Measurements from ENCODE around the gene ADGRA1. TPM values are rescaled to one million over a fixed set of nuclear protein-coding genes. Genes with fewer than 3 reads are reported as not detected.

The ADGRA1 gene
- total and polyA plus RNA-seq, 2 donors (not counting 3 experiments of a cell fraction or from before 2014, with no cell fraction given) = not detected

GRCh38 chr10:133079836-133080682, 7.7 kb upstream of the ADGRA1 start:
- Histone ChIP-seq H3K4me1 (ENCODE audit: control insufficient read depth, extremely low read depth, insufficient read depth, low read length) (no peaks in the 10 kb centered on the region), H3K9me1 (replicated peaks; ENCODE audit: control insufficient read depth, extremely low read depth, insufficient read depth, low read length) (no peaks in the 10 kb centered on the region), H3K27ac (ENCODE audit: insufficient read depth, low read depth, low read length) (no peak overlapping the region), H3K79me2 (ENCODE audit: control insufficient read depth, insufficient read depth, low read length) (no peaks in the 10 kb centered on the region), H3K36me3 (ENCODE audit: control insufficient read depth in 2 of 2, extremely low read depth in 1 of 2, insufficient read depth in 2 of 2, low read length in 2 of 2) (no peaks in the 10 kb centered on the region), H3K9me3 (replicated peaks; ENCODE audit: control insufficient read depth, insufficient read depth, low read length) (no peaks in the 10 kb centered on the region), H3K9ac (replicated peaks; ENCODE audit: extremely low read depth, insufficient read depth, low read length) (no peak overlapping the region), H3K27me3 (ENCODE audit: control insufficient read depth in 2 of 2, insufficient read depth in 2 of 2, low read length in 2 of 2) (no peaks in the 10 kb centered on the region), H3K4me2 (ENCODE audit: insufficient read depth, low read length) (no peak overlapping the region), H4K20me1 (replicated peaks; ENCODE audit: control insufficient read depth, extremely low read depth, insufficient read depth, low read length) (no peaks in the 10 kb centered on the region), H3K4me3 (replicated peaks in 1 of 3; ENCODE audit: insufficient read depth in 1 of 3, low read depth in 1 of 3, low read length in 3 of 3) (no peak overlapping the region), H2AFZ (ENCODE audit: low read depth, low read length) (no peak overlapping the region)
- TF ChIP-seq CTCF (IDR thresholded peaks at IDR 0.05; ENCODE audit: extremely low read depth in 1 of 2, insufficient read depth in 1 of 2, low read depth in 1 of 2, low read length in 2 of 2) (no peak), EZH2 (IDR thresholded peaks at IDR 0.05; ENCODE audit: borderline replicate concordance, low read depth, low read length, severe bottlenecking) (no peak), JUN (IDR thresholded peaks at IDR 0.05; ENCODE audit: borderline replicate concordance, insufficient read depth, insufficient read length, low read depth) (no peak), MYC (IDR thresholded peaks at IDR 0.05; ENCODE audit: low read depth, low read length) (no peak), FOS (IDR thresholded peaks at IDR 0.05; ENCODE audit: borderline replicate concordance, insufficient read depth, low read length) (no peak), POLR2A (IDR thresholded peaks at IDR 0.05; ENCODE audit: low read depth, low read length) (no peak), POLR2AphosphoS5 (IDR thresholded peaks at IDR 0.05; ENCODE audit: insufficient read depth, low read depth, low read length) (no peak), GATA2 (IDR thresholded peaks at IDR 0.05; ENCODE audit: insufficient read depth, insufficient read length, low read depth, low read length) (no peak)
- TF ChIP-seq, protein P1, sequence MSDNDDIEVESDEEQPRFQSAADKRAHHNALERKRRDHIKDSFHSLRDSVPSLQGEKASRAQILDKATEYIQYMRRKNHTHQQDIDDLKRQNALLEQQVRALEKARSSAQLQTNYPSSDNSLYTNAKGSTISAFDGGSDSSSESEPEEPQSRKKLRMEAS (IDR thresholded peaks at IDR 0.05; ENCODE audit: insufficient read depth, insufficient read length) = no peak
- dilution Hi-C loops (cut with MboI; ENCODE audit: extremely low pct_ligation_motif_present, low sequenced_read_pairs) = no loop called here
- POLR2A ChIA-PET = no interaction called here
- DNase-seq (ENCODE audit: low read depth, low spot score) (no peak), FAIRE-seq (no peak)
- CTCF ChIA-PET = no interaction called here
- intact Hi-C loops (cut with micrococcal nuclease) = no loop called here
- no TSS peak for BruUV-seq (replicated peaks)
